Keratinocyte (primary cell): ENCODE results near the gene LRRC71. TPM values are rescaled to one million over a fixed set of nuclear protein-coding genes. Genes with fewer than 3 reads are reported as not detected.
A peak's percentile ranks its signal among the peaks of the same experiment; 100 is the strongest.

Source experiments
- DNase-seq: peaks from one replicate; pipeline ENCODE4 v3.0.0-alpha.2; 2011; ENCODE audit warnings: low read depth, missing footprints, low spot score
- FAIRE-seq: peaks from 2 replicates; lab custom pipeline; 2011; peaks lifted over from hg19 to GRCh38; lab: Jason Lieb, UNC
- H2AFZ ChIP-seq: 2 replicates; pipeline ENCODE4 v1.6.0; 2012; ENCODE audit warnings: low read length, control low read depth, inconsistent platforms; ENCODE audit not compliant: control insufficient read depth
- H3K27ac ChIP-seq: 2 replicates; pipeline ENCODE4 v1.5.1; 2011; ENCODE audit warnings: low read length; ENCODE audit not compliant: control insufficient read depth, insufficient read depth
- H3K27me3 ChIP-seq: 3 replicates; pipeline ENCODE4 v1.6.0; 2011; ENCODE audit warnings: low read length; ENCODE audit not compliant: control insufficient read depth, insufficient read depth; ENCODE audit errors: extremely low read depth
- H3K36me3 ChIP-seq, 2 experiments: 2 replicates in 1 of 2; 3 replicates in 1 of 2; pipeline ENCODE4 v1.5.1; 2011; ENCODE audit warnings: low read length in 2 of 2, mild to moderate bottlenecking in 1 of 2; ENCODE audit not compliant: control insufficient read depth in 2 of 2, insufficient read depth in 2 of 2; ENCODE audit errors: extremely low read depth in 1 of 2
- H3K4me1 ChIP-seq: 3 replicates; pipeline ENCODE4 v1.5.1; 2011; ENCODE audit warnings: low read length; ENCODE audit not compliant: control insufficient read depth, insufficient read depth; ENCODE audit errors: extremely low read depth
- H3K4me2 ChIP-seq: 3 replicates; pipeline ENCODE4 v1.6.0; 2011; ENCODE audit warnings: low read depth, low read length; ENCODE audit not compliant: control insufficient read depth, insufficient read depth; ENCODE audit errors: extremely low read depth
- H3K4me3 ChIP-seq, 3 experiments: fragments of 200-600 bp in 1 of 3; sonication (generic) in 1 of 3; 2 replicates in 2 of 3; 3 replicates in 1 of 3; pipeline ENCODE4 v1.5.1; 2011 to 2016; ENCODE audit warnings: low read length in 3 of 3, mild to moderate bottlenecking in 3 of 3, control low read depth in 2 of 3, inconsistent platforms in 1 of 3, low read depth in 1 of 3, mixed read lengths in 1 of 3, mixed run types in 1 of 3, moderate library complexity in 1 of 3; ENCODE audit not compliant: control insufficient read depth in 2 of 3, insufficient read depth in 2 of 3; ENCODE audit errors: extremely low read depth in 1 of 3
- H3K79me2 ChIP-seq: 2 replicates; pipeline ENCODE4 v1.6.0; 2012; ENCODE audit warnings: low read length; ENCODE audit not compliant: control insufficient read depth, insufficient read depth
- H3K9ac ChIP-seq: 3 replicates; pipeline ENCODE4 v1.6.0; 2011; ENCODE audit warnings: low read length; ENCODE audit not compliant: control insufficient read depth, insufficient read depth; ENCODE audit errors: extremely low read depth
- H3K9me1 ChIP-seq: 3 replicates; pipeline ENCODE4 v1.6.0; 2011; ENCODE audit warnings: low read length; ENCODE audit not compliant: control insufficient read depth, insufficient read depth; ENCODE audit errors: extremely low read depth
- H3K9me3 ChIP-seq: 2 replicates; pipeline ENCODE4 v1.5.1; 2012; ENCODE audit warnings: low read depth, low read length; ENCODE audit not compliant: control insufficient read depth
- H4K20me1 ChIP-seq: 3 replicates; pipeline ENCODE4 v1.6.0; 2011; ENCODE audit warnings: low read length; ENCODE audit not compliant: control insufficient read depth, insufficient read depth; ENCODE audit errors: extremely low read depth
- EZH2 ChIP-seq: IDR thresholded peaks from one replicate; pipeline ENCODE4 v1.6.1; 2012; ENCODE audit warnings: inconsistent platforms, mild to moderate bottlenecking, low read length, moderate library complexity
- dilution Hi-C: fragments of 300-500 bp; cut with MboI; formaldehyde crosslinking; loops from one replicate; pipeline ENCODE4 v1.7.0; 2020; ENCODE audit warnings: low sequenced_read_pairs; ENCODE audit not compliant: extremely low pct_ligation_motif_present
- polyA minus RNA-seq, 3 experiments: library from RNA; depleted of rRNA, polyadenylated mRNA; stranded (reverse); fragments of >200 nt; gene quantifications; 1 replicate in 1 of 3; 2 replicates in 1 of 3; 3 replicates in 1 of 3; pipeline ENCODE4 v1.2.3, GENCODE V29; 2011
- polyA plus RNA-seq, 5 experiments: library from polyadenylated mRNA; depleted of rRNA in 3 of 5; stranded (reverse) in 3 of 5; stranded (forward) in 1 of 5; unstranded in 1 of 5; fragments of >200 nt; gene quantifications; 1 replicate in 1 of 5; 2 replicates in 3 of 5; 3 replicates in 1 of 5; pipeline versions ENCODE4 v1.2.1 to v1.2.3, GENCODE V29; 2011 to 2012; ENCODE audit warnings: missing spikeins in 2 of 5, low read depth in 1 of 5, low replicate concordance in 1 of 5
- TF ChIP-seq, protein P1 (sequence below), 3 experiments: IDR thresholded peaks in 1 of 3; conservative IDR thresholded peaks in 1 of 3; optimal IDR thresholded peaks in 1 of 3; 2 replicates in 2 of 3; 3 replicates in 1 of 3; pipeline versions ENCODE3 to v1.5.1; 2011; ENCODE audit warnings: low read length in 3 of 3, mild to moderate bottlenecking in 3 of 3, moderate library complexity in 2 of 3, control low read depth in 1 of 3, inconsistent platforms in 1 of 3; ENCODE audit not compliant: insufficient read depth in 2 of 3; ENCODE audit errors: extremely low read depth in 1 of 3

LRRC71 gene
- not detected in 3 replicates for polyA plus RNA-seq
- polyA plus RNA-seq (2011; ENCODE audit: low read depth), result not detected
- polyA plus RNA-seq (2011; cell fraction: cytosol; rRNA removed), result not detected in 2 replicates
- polyA plus RNA-seq (2011; cell fraction: nucleus; rRNA removed), result 0.18 TPM in 1 of 2 replicates, not detected in the other
- polyA plus RNA-seq (2012; ENCODE audit: low replicate concordance), result not detected in 2 replicates
- polyA minus RNA-seq, result not detected in 3 replicates
- polyA minus RNA-seq (2011; cell fraction: cytosol; rRNA and poly(A)+ RNA removed), result not detected
- not detected in 2 replicates for polyA minus RNA-seq (2011; cell fraction: nucleus; rRNA and poly(A)+ RNA removed)

DNA sequence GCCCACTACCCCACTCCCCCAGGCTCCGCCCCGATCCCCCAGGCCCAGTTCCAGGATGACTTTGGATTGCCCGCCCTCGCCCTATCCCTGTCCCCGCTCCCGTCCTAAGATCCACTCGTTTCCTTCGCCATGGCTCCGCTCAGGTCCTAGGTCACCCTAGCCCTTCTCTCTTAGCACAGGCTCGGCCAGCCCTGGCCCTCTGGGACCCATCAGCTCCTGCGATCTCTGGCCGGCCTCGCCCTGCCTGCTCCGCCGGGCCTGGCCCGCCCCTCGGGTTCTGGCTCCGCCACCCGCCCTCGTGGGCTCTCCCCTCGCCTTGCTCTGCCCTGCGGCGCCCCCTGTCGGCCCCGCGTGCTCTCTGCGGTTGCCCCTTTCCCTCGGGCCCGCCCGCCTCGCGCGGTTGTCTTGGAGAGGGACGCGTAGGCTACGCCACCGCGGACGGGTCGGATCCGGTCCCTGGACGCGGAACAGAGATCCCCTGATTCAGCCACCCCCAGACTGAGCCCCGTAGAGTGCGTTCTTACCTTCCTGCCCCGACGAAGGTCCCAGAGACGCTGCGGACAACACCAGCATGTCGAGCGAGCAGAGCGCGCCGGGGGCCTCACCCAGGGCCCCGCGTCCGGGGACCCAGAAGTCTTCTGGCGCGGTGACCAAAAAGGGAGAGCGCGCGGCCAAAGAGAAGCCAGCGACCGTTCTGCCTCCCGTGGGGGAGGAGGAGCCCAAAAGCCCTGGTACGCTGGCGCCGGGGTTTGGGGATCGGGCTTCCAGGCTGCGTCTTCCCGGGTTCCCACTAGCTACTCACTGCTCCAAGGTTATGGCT, at the start of gene LRRC71:
Gene LRRC71 (plus strand): TSS at position 400 of the 820 bp plus-strand sequence. CDS start 172 bp downstream, at position 572.
- no peaks in the 10 kb centered on the region for H3K9me3 ChIP-seq
- no peaks in the 10 kb centered on the region for H3K79me2 ChIP-seq
- H3K36me3 ChIP-seq, result peaks cover 0 to under 1% of the 10 kb centered on the region in 2 experiments
- H3K27ac ChIP-seq, result no peak within 1 kb of the TSS
- peaks cover 4% of the 10 kb centered on the region for H4K20me1 ChIP-seq
- peak within 1 kb of the TSS; percentile 54 for H2AFZ ChIP-seq
- H3K9me1 ChIP-seq, result no peaks in the 10 kb centered on the region
- no peak for FAIRE-seq
- dilution Hi-C loops, result no loop called here
- peak within 1 kb of the TSS; percentile 82 for H3K4me2 ChIP-seq
- DNase-seq, result no peak
- peak within 1 kb of the TSS; percentile 34 for H3K9ac ChIP-seq
- peaks cover 12% of the 10 kb centered on the region for H3K4me1 ChIP-seq
- TF ChIP-seq, protein P1, sequence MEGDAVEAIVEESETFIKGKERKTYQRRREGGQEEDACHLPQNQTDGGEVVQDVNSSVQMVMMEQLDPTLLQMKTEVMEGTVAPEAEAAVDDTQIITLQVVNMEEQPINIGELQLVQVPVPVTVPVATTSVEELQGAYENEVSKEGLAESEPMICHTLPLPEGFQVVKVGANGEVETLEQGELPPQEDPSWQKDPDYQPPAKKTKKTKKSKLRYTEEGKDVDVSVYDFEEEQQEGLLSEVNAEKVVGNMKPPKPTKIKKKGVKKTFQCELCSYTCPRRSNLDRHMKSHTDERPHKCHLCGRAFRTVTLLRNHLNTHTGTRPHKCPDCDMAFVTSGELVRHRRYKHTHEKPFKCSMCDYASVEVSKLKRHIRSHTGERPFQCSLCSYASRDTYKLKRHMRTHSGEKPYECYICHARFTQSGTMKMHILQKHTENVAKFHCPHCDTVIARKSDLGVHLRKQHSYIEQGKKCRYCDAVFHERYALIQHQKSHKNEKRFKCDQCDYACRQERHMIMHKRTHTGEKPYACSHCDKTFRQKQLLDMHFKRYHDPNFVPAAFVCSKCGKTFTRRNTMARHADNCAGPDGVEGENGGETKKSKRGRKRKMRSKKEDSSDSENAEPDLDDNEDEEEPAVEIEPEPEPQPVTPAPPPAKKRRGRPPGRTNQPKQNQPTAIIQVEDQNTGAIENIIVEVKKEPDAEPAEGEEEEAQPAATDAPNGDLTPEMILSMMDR (optimal IDR thresholded peaks at IDR 0.05 in 1 of 3, IDR thresholded peaks at IDR 0.05 in 1 of 3, conservative IDR thresholded peaks at IDR 0.05 in 1 of 3; ENCODE audit: extremely low read depth in 1 of 3, insufficient read depth in 2 of 3, low read length in 3 of 3), result peak; percentile 73 to 90 (median 90)
- peak; percentile 89 for TF ChIP-seq EZH2
- H3K27me3 ChIP-seq, result peaks cover 51% of the 10 kb centered on the region
- peak within 1 kb of the TSS; percentile 8 to 42 (median 24) for H3K4me3 ChIP-seq

- dilution Hi-C loops, result no loop called here
- DNase-seq, result no peak
- no peak overlapping the region for H3K9ac ChIP-seq
- no peak overlapping the region for H3K27ac ChIP-seq
- H3K36me3 ChIP-seq, result no peaks in the 10 kb centered on the region
- TF ChIP-seq, protein P1 (optimal IDR thresholded peaks at IDR 0.05 in 1 of 3, IDR thresholded peaks at IDR 0.05 in 1 of 3, conservative IDR thresholded peaks at IDR 0.05 in 1 of 3; ENCODE audit: extremely low read depth in 1 of 3, insufficient read depth in 2 of 3, low read length in 3 of 3), result no peak
- TF ChIP-seq EZH2, result no peak
- H3K79me2 ChIP-seq, result no peaks in the 10 kb centered on the region
- no peak overlapping the region for H2AFZ ChIP-seq
- no peak for FAIRE-seq
- no peak overlapping the region for H3K4me3 ChIP-seq
- H3K9me1 ChIP-seq, result no peaks in the 10 kb centered on the region
- H3K4me2 ChIP-seq, result no peak overlapping the region
- peaks cover 29% of the 10 kb centered on the region for H3K27me3 ChIP-seq
- no peaks in the 10 kb centered on the region for H3K9me3 ChIP-seq
- peaks cover 13% of the 10 kb centered on the region for H3K4me1 ChIP-seq
- no peaks in the 10 kb centered on the region for H4K20me1 ChIP-seq
Measured at GRCh38 chr1:156873659-156874058, 46.8 kb upstream of the LRRC71 start.
